SH-SY5Y (cell line): ENCODE data around the gene CYTH3.

ENCODE experiments used
- GATA2 ChIP-seq: IDR thresholded peaks from 2 replicates; pipeline ENCODE4 v1.6.1; 2011; ENCODE audit warnings: mild to moderate bottlenecking, low read depth, low read length
- GATA3 ChIP-seq: IDR thresholded peaks from 2 replicates; pipeline ENCODE4 v1.6.1; 2011; ENCODE audit warnings: low read depth, mild to moderate bottlenecking, low read length, moderate library complexity

- TF ChIP-seq GATA2 (0 out of 2 replicates have a peak, but pooled peaks have one; percentile 31), GATA3 (no peak)
Observed at GRCh38 chr7:6293202-6293601, 20.8 kb upstream of the CYTH3 start.
